H1 (cell line): ENCODE results near the gene LPXN. TPM values are rescaled to one million over a fixed set of nuclear protein-coding genes. Genes with fewer than 3 reads are reported as not detected.

Experiments
- CTCF ChIA-PET: fragments of 300-600 bp; sonication (Branson Sonifier 250); formaldehyde crosslinking; loops from one replicate; lab custom pipeline; 2021; ENCODE audit not compliant: partially characterized antibody; lab: Charles Lee
- POLR2A ChIA-PET: fragments of 300-600 bp; sonication (Branson Sonifier 250); formaldehyde crosslinking; loops from one replicate; lab custom pipeline; 2021; ENCODE audit warnings: inconsistent platforms; ENCODE audit not compliant: partially characterized antibody; lab: Charles Lee
- DNase-seq, 2 experiments: peaks; one replicate each; pipeline versions ENCODE4 v3.0.0 to v3.0.0-alpha.2; 2010 to 2022; ENCODE audit warnings: low spot score in 2 of 2, low read depth in 1 of 2, mixed read lengths in 1 of 2
- FAIRE-seq: peaks from 2 replicates; lab custom pipeline; 2011; peaks lifted over from hg19 to GRCh38; lab: Jason Lieb, UNC
- H2AFZ ChIP-seq: 2 replicates; pipeline ENCODE4 v1.8.1; 2012; ENCODE audit warnings: low read length, inconsistent platforms
- H2AK5ac ChIP-seq: 2 replicates; pipeline ENCODE4 v1.6.1; 2013; ENCODE audit warnings: low read depth, low read length
- H2BK120ac ChIP-seq: replicated peaks from 2 replicates; pipeline ENCODE3; 2013; ENCODE audit warnings: low read depth, low read length, inconsistent platforms
- H2BK12ac ChIP-seq: 2 replicates; pipeline ENCODE4 v1.6.1; 2013; ENCODE audit warnings: low read depth, low read length
- H2BK15ac ChIP-seq: 2 replicates; pipeline ENCODE4 v1.6.1; 2013; ENCODE audit warnings: low read length
- H2BK20ac ChIP-seq: 2 replicates; pipeline ENCODE4 v1.6.1; 2013; ENCODE audit warnings: low read length
- H2BK5ac ChIP-seq: 2 replicates; pipeline ENCODE4 v1.6.1; 2013; ENCODE audit warnings: low read depth, low read length
- H3K14ac ChIP-seq: 2 replicates; pipeline ENCODE4 v1.6.1; 2013; ENCODE audit warnings: inconsistent platforms; ENCODE audit not compliant: insufficient read length
- H3K18ac ChIP-seq: 2 replicates; pipeline ENCODE4 v1.6.1; 2013; ENCODE audit warnings: low read length; ENCODE audit errors: extremely low read depth
- H3K23ac ChIP-seq: 2 replicates; pipeline ENCODE4 v1.6.1; 2013; ENCODE audit warnings: inconsistent platforms; ENCODE audit not compliant: insufficient read length
- H3K23me2 ChIP-seq: 2 replicates; pipeline ENCODE4 v1.6.1; 2013; ENCODE audit warnings: low read depth, low read length
- H3K27ac ChIP-seq: 2 replicates; pipeline ENCODE4 v1.6.1; 2011; ENCODE audit warnings: low read depth, low read length, inconsistent platforms
- H3K27me3 ChIP-seq, 4 experiments: replicated peaks in 1 of 4; 1 replicate in 1 of 4; 2 replicates in 3 of 4; pipeline versions ENCODE4 v1.6.1 to v1.8.1; 2011 to 2013; ENCODE audit warnings: low read length in 3 of 4, mild to moderate bottlenecking in 3 of 4, inconsistent platforms in 2 of 4, mixed read lengths in 2 of 4, moderate library complexity in 1 of 4; ENCODE audit not compliant: control insufficient read depth in 3 of 4, insufficient read depth in 3 of 4; ENCODE audit errors: extremely low read depth in 1 of 4
- H3K36me3 ChIP-seq, 4 experiments: 2 replicates each; pipeline versions ENCODE4 v1.6.1 to v1.8.1; 2011 to 2013; ENCODE audit warnings: mild to moderate bottlenecking in 4 of 4, low read length in 3 of 4, moderate library complexity in 2 of 4, control low read depth in 1 of 4, inconsistent platforms in 1 of 4; ENCODE audit not compliant: insufficient read depth in 4 of 4, control insufficient read depth in 2 of 4
- H3K4ac ChIP-seq: replicated peaks from 2 replicates; pipeline ENCODE3; 2013; ENCODE audit warnings: low read length, low read depth, mixed read lengths, inconsistent platforms; ENCODE audit not compliant: insufficient read length
- H3K4me1 ChIP-seq, 4 experiments: replicated peaks in 1 of 4; 1 replicate in 1 of 4; 2 replicates in 3 of 4; pipeline versions ENCODE4 v1.6.1 to v1.8.1; 2011 to 2013; ENCODE audit warnings: low read length in 3 of 4, inconsistent platforms in 2 of 4, mixed read lengths in 1 of 4; ENCODE audit not compliant: insufficient read depth in 4 of 4, control insufficient read depth in 3 of 4
- H3K4me2 ChIP-seq, 2 experiments: 2 replicates each; pipeline versions ENCODE4 v1.6.1 to v1.8.1; 2011 to 2013; ENCODE audit warnings: low read depth in 2 of 2, low read length in 2 of 2, control low read depth in 1 of 2, inconsistent platforms in 1 of 2, mild to moderate bottlenecking in 1 of 2; ENCODE audit not compliant: insufficient read depth in 1 of 2
- H3K4me3 ChIP-seq, 4 experiments: fragments of 200-600, 300-600 bp in 1 of 4; sonication (generic), shearing (Covaris generic), sonication (Bioruptor Twin) in 1 of 4; 2 replicates each; pipeline versions ENCODE4 v1.5.1 to v1.8.1; 2011 to 2016; ENCODE audit warnings: low read length in 4 of 4, low read depth in 3 of 4, control low read depth in 2 of 4, inconsistent platforms in 2 of 4, mild to moderate bottlenecking in 2 of 4, mixed read lengths in 1 of 4, moderate library complexity in 1 of 4; ENCODE audit not compliant: insufficient read depth in 2 of 4; ENCODE audit errors: extremely low read depth in 1 of 4
- H3K56ac ChIP-seq: replicated peaks from 2 replicates; pipeline ENCODE3; 2013; ENCODE audit warnings: low read depth, mild to moderate bottlenecking, mixed read lengths, low read length, inconsistent platforms; ENCODE audit not compliant: insufficient read length
- H3K79me1 ChIP-seq: 2 replicates; pipeline ENCODE4 v1.6.1; 2013; ENCODE audit warnings: low read depth, low read length, control low read depth
- H3K79me2 ChIP-seq, 2 experiments: 2 replicates each; pipeline versions ENCODE4 v1.6.1 to v1.8.1; 2012 to 2013; ENCODE audit warnings: low read length in 2 of 2, mild to moderate bottlenecking in 2 of 2, inconsistent platforms in 1 of 2; ENCODE audit not compliant: insufficient read depth in 2 of 2, control insufficient read depth in 1 of 2
- H3K9ac ChIP-seq, 4 experiments: replicated peaks in 1 of 4; 1 replicate in 1 of 4; 2 replicates in 3 of 4; pipeline versions ENCODE4 v1.6.1 to v1.8.1; 2011 to 2013; ENCODE audit warnings: low read depth in 3 of 4, low read length in 3 of 4, control low read depth in 2 of 4, mild to moderate bottlenecking in 2 of 4, moderate library complexity in 2 of 4, inconsistent platforms in 1 of 4; ENCODE audit errors: extremely low read depth in 1 of 4
- H3K9me3 ChIP-seq, 2 experiments: 2 replicates each; pipeline versions ENCODE4 v1.6.1 to v1.8.1; 2012 to 2013; ENCODE audit warnings: mild to moderate bottlenecking in 2 of 2, moderate library complexity in 2 of 2, control low read depth in 1 of 2, inconsistent platforms in 1 of 2, low read depth in 1 of 2, low read length in 1 of 2, mixed read lengths in 1 of 2; ENCODE audit not compliant: insufficient read depth in 2 of 2
- H4K20me1 ChIP-seq, 2 experiments: replicated peaks in 1 of 2; 2 replicates each; pipeline versions ENCODE3 to v1.8.1; 2011 to 2013; ENCODE audit warnings: inconsistent platforms in 2 of 2, low read length in 2 of 2, mild to moderate bottlenecking in 1 of 2; ENCODE audit not compliant: insufficient read depth in 2 of 2, control insufficient read depth in 1 of 2
- H4K5ac ChIP-seq: 2 replicates; pipeline ENCODE4 v1.6.1; 2013; ENCODE audit warnings: low read length, low read depth, mixed read lengths, inconsistent platforms; ENCODE audit not compliant: insufficient read length
- H4K8ac ChIP-seq: 2 replicates; pipeline ENCODE4 v1.8.0; 2013; ENCODE audit warnings: mild to moderate bottlenecking, moderate library complexity, low read length, inconsistent platforms; ENCODE audit not compliant: insufficient read depth; ENCODE audit errors: extremely low read depth
- H4K91ac ChIP-seq: replicated peaks from 2 replicates; pipeline ENCODE3; 2013; ENCODE audit warnings: low read length, mixed read lengths, inconsistent platforms; ENCODE audit not compliant: insufficient read length
- SP1 ChIP-seq: IDR thresholded peaks from 2 replicates; pipeline ENCODE4 v1.6.1; 2011; ENCODE audit warnings: low read depth, low read length
- WGBS, 2 experiments: shearing (Covaris generic) in 1 of 2; methylation state at CpG; one replicate each; pipeline versions ENCODE4 v1.1.6 to v1.1.7; 2013 to 2015; ENCODE audit warnings: low lambda C conversion rate in 2 of 2, mixed read lengths in 2 of 2, inconsistent platforms in 1 of 2, low coverage in 1 of 2, missing lambda C conversion rate in 1 of 2; ENCODE audit not compliant: insufficient replicate concordance in 2 of 2, insufficient coverage in 1 of 2, insufficient read length in 1 of 2; ENCODE audit errors: extremely low coverage in 1 of 2, missing lambda C conversion rate in 1 of 2; 5-methylcytosine and 5-hydroxymethylcytosine counted together
- long read RNA-seq, 2 experiments: library from RNA in 1 of 2; library from capped mRNA in 1 of 2; stranded (forward); transcript quantifications; one replicate each; pipeline ENCODE4 v2.0.0, GENCODE V29; 2021; ENCODE audit warnings: inconsistent platforms in 1 of 2
- polyA minus RNA-seq, 3 experiments: library from RNA; depleted of rRNA, polyadenylated mRNA; stranded (reverse); fragments of >200 nt; gene quantifications; 1 replicate in 2 of 3; 2 replicates in 1 of 3; pipeline ENCODE4 v1.2.3, GENCODE V29; 2011
- polyA plus RNA-seq, 7 experiments: library from polyadenylated mRNA; depleted of rRNA in 3 of 7; stranded (reverse) in 5 of 7; unstranded in 2 of 7; fragments of >200 nt in 5 of 7; fragments of 200-250 nt in 2 of 7; gene quantifications; 1 replicate in 5 of 7; 2 replicates in 1 of 7; 4 replicates in 1 of 7; pipeline versions ENCODE4 v1.2.1 to v1.2.3, GENCODE V29; 2011 to 2013; ENCODE audit warnings: missing spikeins in 2 of 7, mixed read lengths in 2 of 7
- total RNA-seq: library from RNA; stranded (reverse); fragmentation: NEBNext Ultra II Directional; extraction: Animal tissue kit (Norgen Biotek cat#: 25700); gene quantifications from 2 replicates; pipeline ENCODE4 v1.2.1, GENCODE V29; 2021

Gene LPXN
- total RNA-seq: 0.69 and 1.4 TPM in 2 replicates
- 2.5 and 2.7 TPM in 2 replicates for polyA plus RNA-seq (2011; rRNA removed)
- polyA plus RNA-seq (2011; cell fraction: cytosol; rRNA removed): 3.0 TPM
- polyA plus RNA-seq (2011; cell fraction: nucleus; rRNA removed): 5.6 TPM
- 1.1 to 1.5 TPM (median 1.4 TPM) in 4 replicates for polyA plus RNA-seq (2012, experiment 1 of 2)
- polyA plus RNA-seq (2012, experiment 2 of 2): 0.37 TPM
- polyA plus RNA-seq (2013, experiment 1 of 2): 1.2 TPM
- polyA plus RNA-seq (2013, experiment 2 of 2): 1.3 TPM
- 5.1 and 6.7 TPM in 2 replicates for polyA minus RNA-seq (2011; rRNA and poly(A)+ RNA removed)
- not detected for polyA minus RNA-seq (2011; cell fraction: cytosol; rRNA and poly(A)+ RNA removed)
- polyA minus RNA-seq (2011; cell fraction: nucleus; rRNA and poly(A)+ RNA removed): 10.1 TPM
- long read RNA-seq, experiment 1, partial matches to known transcripts: 0 of 3 reads
- long read RNA-seq, experiment 1, other reads (novel, unspliced or antisense): 3 of 3 reads
- long read RNA-seq, experiment 2, partial matches to known transcripts: 0 of 6 reads
- long read RNA-seq, experiment 2, other reads (novel, unspliced or antisense): 3 of 6 reads

- Histone ChIP-seq H3K27me3 (no peaks in the 10 kb centered on the region), H3K18ac (peak within 1 kb of the TSS; percentile 32; the same call in 1 of the 2 replicates), H2BK12ac (no peak within 1 kb of the TSS), H3K27ac (no peak within 1 kb of the TSS), H3K4me3 (peak within 1 kb of the TSS in 1 of 4 experiments; percentile 98; a peak in 1 of 8 replicates), H4K8ac (no peak within 1 kb of the TSS), H4K20me1 (no peaks in the 10 kb centered on the region), H2BK15ac (no peak within 1 kb of the TSS), H3K23me2 (no peaks in the 10 kb centered on the region), H3K9me3 (no peaks in the 10 kb centered on the region), H3K4me2 (peak within 1 kb of the TSS; percentile 78 to 82; a peak in 3 of 4 replicates), H2BK120ac (no peak within 1 kb of the TSS), H3K56ac (no peak within 1 kb of the TSS), H2AK5ac (no peak within 1 kb of the TSS), H4K5ac (no peak within 1 kb of the TSS), H3K79me2 (peaks cover 1 to 11% of the 10 kb centered on the region in 2 experiments; a peak in 3 of 4 replicates), H3K4ac (no peak within 1 kb of the TSS), H3K79me1 (no peaks in the 10 kb centered on the region), H3K23ac (no peak within 1 kb of the TSS), H2BK20ac (no peak within 1 kb of the TSS), H3K9ac (no peak within 1 kb of the TSS), H3K4me1 (peaks cover 0 to 2% (median 0%) of the 10 kb centered on the region in 4 experiments; a peak in 2 of 7 replicates), H2BK5ac (no peak within 1 kb of the TSS), H3K36me3 (no peaks in the 10 kb centered on the region; a peak in 1 of 8 replicates), H2AFZ (no peak within 1 kb of the TSS), H3K14ac (no peak within 1 kb of the TSS), H4K91ac (no peak within 1 kb of the TSS)
- WGBS, 2 experiments: 87% methylated on average over 6 of the region's 6 CpGs; no CpG with 5 or more reads in 1 of the 2 experiments
- ChIA-PET POLR2A (interaction anchor here (1.3 kb wide), 1 partner anchor 325 kb away, joined by 3 read pairs; no protein-coding TSS in a partner anchor), CTCF (interaction anchor here (0.6 to 3.1 kb wide), 5 partner anchors 8 to 466 kb away, joined by 3 to 26 read pairs (median 5); no protein-coding TSS in a partner anchor)
- no peak for DNase-seq
- no peak for FAIRE-seq
- no peak for TF ChIP-seq SP1
Measured at GRCh38 chr11:58575377-58576020, at the start of gene LPXN. Gene LPXN (minus strand): TSS chr11:58575856. CDS start chr11:58575772, 84 bp downstream.
